MM.1S (cell line): ENCODE measurements around the gene AHSP.
"Not testable (repeated sequence)": the region's sequence is repeated elsewhere in the genome, so short reads cannot be mapped to it uniquely, and the experiment has no call there.

ENCODE experiments used
- DNase-seq: peaks from one replicate; pipeline ENCODE4 v3.0.0-alpha.2; 2015
- H2AFZ ChIP-seq: fragments of 300-600 bp; sonication (generic); 2 replicates; pipeline ENCODE4 v1.6.0; 2016; ENCODE audit warnings: antibody characterized with exemption, low read length
- H3F3A ChIP-seq: fragments of 300-600 bp; sonication (generic); 2 replicates; pipeline ENCODE4 v1.6.1; 2016; ENCODE audit warnings: mild to moderate bottlenecking, antibody characterized with exemption, low read length, moderate library complexity, mixed read lengths; ENCODE audit not compliant: insufficient read depth
- H3K27ac ChIP-seq: fragments of 300-600 bp; sonication (generic); 2 replicates; pipeline ENCODE4 v1.5.1; 2016; ENCODE audit warnings: mild to moderate bottlenecking, low read length
- H3K27me3 ChIP-seq: fragments of 300-600 bp; sonication (generic); replicated peaks from 2 replicates; pipeline ENCODE4 v1.6.0; 2016; ENCODE audit warnings: low read length; ENCODE audit not compliant: insufficient read depth
- H3K36me3 ChIP-seq: fragments of 300-600 bp; sonication (generic); replicated peaks from 2 replicates; pipeline ENCODE4 v1.6.1; 2016; ENCODE audit warnings: mild to moderate bottlenecking, low read length, mixed read lengths; ENCODE audit not compliant: insufficient read depth
- H3K4me1 ChIP-seq: fragments of 300-600 bp; sonication (generic); 2 replicates; pipeline ENCODE4 v1.6.1; 2016; ENCODE audit warnings: low read length, mixed read lengths
- H3K4me2 ChIP-seq: fragments of 300-600 bp; sonication (generic); 2 replicates; pipeline ENCODE4 v1.6.0; 2016; ENCODE audit warnings: low read depth, low read length
- H3K4me3 ChIP-seq: fragments of 300-600 bp; sonication (generic); 2 replicates; pipeline ENCODE4 v1.5.1; 2016; ENCODE audit warnings: low read length, mixed read lengths
- H3K79me2 ChIP-seq: fragments of 300-600 bp; sonication (generic); 2 replicates; pipeline ENCODE4 v1.6.1; 2016; ENCODE audit warnings: mixed run types, low read length, mixed read lengths
- H3K9ac ChIP-seq: fragments of 300-600 bp; sonication (generic); 2 replicates; pipeline ENCODE4 v1.6.1; 2016; ENCODE audit warnings: low read length, mixed read lengths
- H3K9me2 ChIP-seq: fragments of 300-600 bp; sonication (generic); replicated peaks from 2 replicates; pipeline ENCODE4 v1.6.1; 2016; ENCODE audit warnings: mild to moderate bottlenecking, low read length, mixed read lengths; ENCODE audit not compliant: insufficient read depth
- H3K9me3 ChIP-seq: fragments of 300-600 bp; sonication (generic); replicated peaks from 2 replicates; pipeline ENCODE4 v1.6.1; 2016; ENCODE audit warnings: mild to moderate bottlenecking, low read length, mixed read lengths; ENCODE audit not compliant: insufficient read depth
- H4K20me1 ChIP-seq: fragments of 300-600 bp; sonication (generic); 2 replicates; pipeline ENCODE4 v1.6.1; 2016; ENCODE audit warnings: mild to moderate bottlenecking, low read length, moderate library complexity, mixed read lengths; ENCODE audit not compliant: insufficient read depth
- CTCF ChIP-seq: fragments of 300-600 bp; sonication (generic); IDR thresholded peaks from 2 replicates; pipeline ENCODE4 v1.5.1; 2016; ENCODE audit warnings: antibody characterized with exemption, low read length, mixed read lengths
- EZH2 ChIP-seq: fragments of 300-600 bp; sonication (generic); optimal IDR thresholded peaks from 2 replicates; pipeline ENCODE3; 2017; ENCODE audit warnings: low read depth, mild to moderate bottlenecking, antibody characterized with exemption, low read length, mixed read lengths
- EZH2phosphoT487 ChIP-seq: fragments of 300-600 bp; sonication (generic); IDR thresholded peaks from 2 replicates; pipeline ENCODE4 v1.6.1; 2018; ENCODE audit warnings: antibody characterized with exemption, low read length

AHSP gene

DNA sequence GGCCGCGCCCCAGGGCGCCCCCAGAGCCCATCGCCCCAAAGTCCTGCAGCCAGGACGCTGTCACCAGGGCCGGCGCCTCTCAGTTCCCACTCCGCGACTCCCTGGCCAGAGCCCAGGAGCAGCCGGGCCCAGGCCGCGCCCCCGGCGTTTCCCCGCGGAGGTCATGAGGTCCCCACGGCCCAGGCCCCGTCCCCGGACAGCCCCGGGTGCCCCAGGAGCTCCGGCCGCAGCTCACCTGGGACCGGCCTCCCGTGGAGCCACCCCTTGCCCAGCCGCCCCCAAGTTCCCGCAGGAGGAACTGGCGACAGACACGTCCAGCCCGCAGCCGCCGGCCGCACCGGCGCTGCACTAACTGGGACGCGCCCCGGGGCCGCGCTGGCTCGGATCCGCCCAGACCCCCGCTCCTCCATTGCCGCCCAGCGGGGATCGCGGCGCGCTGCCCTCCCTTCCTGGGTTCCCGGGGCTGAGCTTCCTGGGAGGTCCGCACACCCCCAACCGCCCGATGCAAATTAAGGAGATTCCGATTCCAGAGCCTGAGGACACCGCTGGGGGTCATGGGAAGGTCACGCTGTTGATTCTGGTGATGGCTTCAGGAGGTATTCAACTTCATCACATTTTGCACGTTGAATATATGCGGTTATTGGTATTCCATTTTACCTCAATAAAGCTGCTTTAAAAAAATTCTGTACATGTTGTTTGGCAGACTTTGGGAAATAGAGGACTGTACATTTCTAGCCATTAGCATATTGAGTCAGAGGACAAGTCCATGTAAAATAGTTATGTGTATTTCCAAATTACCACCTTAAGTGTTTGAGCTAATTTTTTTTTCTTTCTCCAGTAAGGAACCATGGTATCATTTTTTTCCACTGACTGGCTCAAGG, 9.9 kb downstream of the AHSP start:
- no peak for DNase-seq
- H3F3A ChIP-seq, result no peaks in the 10 kb centered on the region
- H2AFZ ChIP-seq, result no peak overlapping the region
- H3K9ac ChIP-seq, result no peak overlapping the region
- H4K20me1 ChIP-seq, result no peaks in the 10 kb centered on the region
- H3K36me3 ChIP-seq, result no peaks in the 10 kb centered on the region
- no peaks in the 10 kb centered on the region for H3K9me2 ChIP-seq
- TF ChIP-seq EZH2, result no peak
- TF ChIP-seq EZH2phosphoT487, result no peak
- TF ChIP-seq CTCF, result no peak
- H3K27me3 ChIP-seq, result no peaks in the 10 kb centered on the region; the same call in 1 of the 2 replicates
- no peak overlapping the region for H3K27ac ChIP-seq
- H3K4me3 ChIP-seq, result no peak overlapping the region
- H3K79me2 ChIP-seq, result no peaks in the 10 kb centered on the region
- H3K9me3 ChIP-seq, result no peaks in the 10 kb centered on the region
- no peaks in the 10 kb centered on the region for H3K4me1 ChIP-seq
- no peak overlapping the region for H3K4me2 ChIP-seq

GRCh38 chr16:31538243-31538598, 10.5 kb downstream of the AHSP start:
- not testable (repeated sequence) for H3K27ac ChIP-seq, H3K9me3 ChIP-seq, H3K4me2 ChIP-seq, H3K27me3 ChIP-seq, H3K36me3 ChIP-seq, H3K4me1 ChIP-seq, H3K9me2 ChIP-seq, H4K20me1 ChIP-seq, DNase-seq, H3K4me3 ChIP-seq, H2AFZ ChIP-seq, H3K79me2 ChIP-seq, H3F3A ChIP-seq, H3K9ac ChIP-seq

GRCh38 chr16:31539762-31540161, 12.1 kb downstream of the AHSP start:
- not testable (repeated sequence) for H2AFZ ChIP-seq, H3K9ac ChIP-seq, H3K4me2 ChIP-seq, H3K27me3 ChIP-seq, H3K4me1 ChIP-seq, DNase-seq, H3K4me3 ChIP-seq, H3K9me3 ChIP-seq, H3K27ac ChIP-seq, H3K79me2 ChIP-seq, H3F3A ChIP-seq, H4K20me1 ChIP-seq, H3K36me3 ChIP-seq, H3K9me2 ChIP-seq

DNA sequence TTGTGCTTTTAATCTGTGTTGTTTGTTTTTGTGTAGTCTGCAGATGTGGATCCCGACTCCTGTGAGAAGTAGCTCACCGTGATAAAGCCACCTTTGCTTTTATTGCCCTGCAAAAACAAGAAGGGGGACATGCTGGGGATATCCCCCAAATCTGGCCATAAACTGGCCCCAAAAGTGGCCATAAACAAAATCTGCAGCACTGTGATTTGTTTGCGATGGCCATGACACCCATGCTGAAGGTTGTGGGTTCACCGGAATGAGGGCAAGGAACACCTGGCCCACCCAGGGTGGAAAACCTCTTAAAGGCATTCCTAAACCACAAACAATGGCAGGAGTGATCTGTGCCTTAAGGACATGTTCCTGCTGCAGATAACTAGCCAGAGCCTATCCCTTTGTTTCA, 15.1 kb downstream of the AHSP start:
- Histone ChIP-seq H4K20me1 (no peaks in the 10 kb centered on the region), H3K9me2 (no peaks in the 10 kb centered on the region), H3K4me2 (no peak overlapping the region), H3K9me3 (no peaks in the 10 kb centered on the region), H3K27me3 (no peaks in the 10 kb centered on the region; the same call in 1 of the 2 replicates), H3K4me1 (no peaks in the 10 kb centered on the region), H3K9ac (no peak overlapping the region), H3K79me2 (no peaks in the 10 kb centered on the region), H3K27ac (no peak overlapping the region), H3K4me3 (no peak overlapping the region), H3F3A (no peaks in the 10 kb centered on the region), H2AFZ (no peak overlapping the region), H3K36me3 (no peaks in the 10 kb centered on the region)
- no peak for TF ChIP-seq EZH2
- no peak for TF ChIP-seq EZH2phosphoT487
- TF ChIP-seq CTCF, result no peak
- no peak for DNase-seq
